IPS DF 4.7 (cell line): ENCODE results near the gene HOMER2.
"Not testable (repeated sequence)": the region's sequence is repeated elsewhere in the genome, so short reads cannot be mapped to it uniquely, and the experiment has no call there.

ENCODE experiments used
- DNase-seq: peaks from one replicate; pipeline ENCODE4 v3.0.0-alpha.2; 2013; ENCODE audit warnings: low spot score; ENCODE audit errors: extremely low read depth

HOMER2 gene

DNA sequence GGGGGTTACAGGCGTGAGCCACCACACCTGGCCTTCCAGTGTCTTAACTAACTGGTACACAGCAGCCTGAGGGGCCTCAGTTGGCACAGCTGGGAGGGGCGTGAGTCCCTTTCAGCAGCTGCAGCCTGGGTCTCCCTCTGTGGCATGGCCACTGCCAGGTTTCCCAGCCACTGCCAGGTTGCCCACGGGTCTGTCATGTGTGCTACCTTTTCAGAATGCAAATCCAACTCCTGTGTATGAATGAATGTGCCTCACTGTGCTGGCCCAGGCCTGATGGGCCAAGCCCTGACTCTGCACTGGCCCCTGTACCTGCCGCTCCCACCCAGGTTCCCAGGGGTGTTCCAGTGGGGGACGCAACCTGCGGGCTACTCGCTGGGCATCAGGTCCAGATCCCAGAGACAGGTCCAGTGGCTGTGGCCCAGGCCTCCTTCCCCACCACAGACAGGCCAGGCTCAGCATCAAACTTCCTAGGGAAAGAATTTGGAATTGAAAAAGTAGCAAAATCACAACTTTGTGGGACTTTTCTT lies 117.1 kb downstream of the HOMER2 start:
- DNase-seq: no peak

DNA sequence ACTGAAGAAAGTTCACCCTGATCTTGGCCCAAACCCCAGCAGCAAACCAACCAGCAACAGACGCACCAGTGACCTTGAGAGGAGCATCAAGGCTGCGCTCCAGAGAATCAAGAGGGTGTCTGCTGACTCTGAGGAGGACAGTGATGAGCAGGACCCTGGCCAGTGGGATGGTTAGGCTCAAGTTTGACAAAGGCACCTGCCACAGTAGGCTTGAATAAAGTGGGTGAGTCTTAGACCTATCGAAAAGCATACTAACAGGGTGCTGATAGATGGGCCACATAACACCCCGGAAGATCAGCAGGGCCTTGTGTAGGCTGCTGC lies 119.2 kb downstream of the HOMER2 start:
- DNase-seq: no peak

DNA sequence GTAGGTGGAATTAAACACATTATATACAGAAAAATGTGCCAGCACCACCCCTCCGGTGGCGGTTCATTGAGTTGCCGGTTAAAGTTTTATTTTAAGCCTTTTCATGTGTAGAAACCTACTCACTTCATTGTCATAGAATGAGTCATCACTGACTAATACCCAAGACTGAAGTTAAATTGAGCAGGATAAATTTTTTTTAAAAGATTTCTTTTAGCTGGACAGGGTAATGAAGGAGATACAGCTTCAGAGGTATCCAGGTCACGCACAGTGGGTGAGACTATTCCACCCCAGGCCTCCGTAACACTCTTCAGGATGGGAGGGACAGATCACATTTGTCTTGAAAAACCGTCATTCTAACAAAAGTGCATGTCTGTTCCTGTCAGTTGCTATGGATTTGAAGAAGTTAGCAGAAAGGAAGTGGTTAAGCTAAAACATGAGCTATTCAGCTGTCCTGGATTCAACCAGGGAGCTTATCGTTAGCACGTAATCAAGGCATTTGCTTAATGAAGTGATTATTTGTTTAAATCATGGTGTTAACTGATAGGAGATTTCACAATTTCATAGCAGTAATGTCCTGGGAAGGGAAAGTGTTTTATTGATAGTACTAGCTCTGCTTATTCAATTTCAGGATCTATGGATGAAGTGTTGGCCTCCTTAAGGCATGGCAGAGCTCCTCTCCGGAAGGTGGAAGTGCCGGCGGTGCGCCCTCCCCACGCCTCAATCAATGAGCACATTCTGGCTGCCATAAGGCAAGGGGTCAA lies 119.7 kb downstream of the HOMER2 start:
- DNase-seq: no peak

DNA sequence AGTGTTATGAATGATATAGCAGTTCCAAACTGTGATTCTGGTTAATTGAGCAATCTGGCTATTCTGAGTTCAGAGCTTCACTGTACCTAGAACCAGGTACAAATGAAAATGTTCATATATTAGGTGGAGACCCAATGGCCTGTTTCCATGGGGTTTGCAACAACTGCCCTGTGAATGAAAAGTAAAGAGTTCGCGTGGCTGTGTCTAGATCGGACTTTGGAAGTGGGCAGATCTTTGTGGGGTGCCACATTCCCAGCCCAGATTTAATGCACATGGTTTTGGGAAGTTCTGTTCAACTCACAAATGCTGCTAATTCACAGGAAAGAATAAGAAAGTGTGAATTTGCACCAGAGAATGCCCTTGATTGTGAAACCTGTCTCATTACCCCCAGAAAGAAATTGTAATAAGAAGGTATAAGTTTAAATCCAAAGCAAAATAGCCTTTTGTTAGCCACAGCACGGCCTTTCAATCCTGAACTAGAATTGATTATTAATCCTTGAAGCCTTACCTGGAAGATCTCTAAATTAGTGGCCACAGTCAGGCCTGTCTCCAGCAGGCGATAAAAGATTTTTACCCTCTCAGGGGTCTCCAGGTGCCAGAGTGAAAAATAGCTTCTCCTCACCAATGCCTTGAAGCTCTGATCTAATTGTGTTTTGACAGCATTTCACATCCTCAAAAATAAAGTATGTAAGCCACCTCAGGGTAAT lies 120.5 kb downstream of the HOMER2 start:
- no peak for DNase-seq

DNA sequence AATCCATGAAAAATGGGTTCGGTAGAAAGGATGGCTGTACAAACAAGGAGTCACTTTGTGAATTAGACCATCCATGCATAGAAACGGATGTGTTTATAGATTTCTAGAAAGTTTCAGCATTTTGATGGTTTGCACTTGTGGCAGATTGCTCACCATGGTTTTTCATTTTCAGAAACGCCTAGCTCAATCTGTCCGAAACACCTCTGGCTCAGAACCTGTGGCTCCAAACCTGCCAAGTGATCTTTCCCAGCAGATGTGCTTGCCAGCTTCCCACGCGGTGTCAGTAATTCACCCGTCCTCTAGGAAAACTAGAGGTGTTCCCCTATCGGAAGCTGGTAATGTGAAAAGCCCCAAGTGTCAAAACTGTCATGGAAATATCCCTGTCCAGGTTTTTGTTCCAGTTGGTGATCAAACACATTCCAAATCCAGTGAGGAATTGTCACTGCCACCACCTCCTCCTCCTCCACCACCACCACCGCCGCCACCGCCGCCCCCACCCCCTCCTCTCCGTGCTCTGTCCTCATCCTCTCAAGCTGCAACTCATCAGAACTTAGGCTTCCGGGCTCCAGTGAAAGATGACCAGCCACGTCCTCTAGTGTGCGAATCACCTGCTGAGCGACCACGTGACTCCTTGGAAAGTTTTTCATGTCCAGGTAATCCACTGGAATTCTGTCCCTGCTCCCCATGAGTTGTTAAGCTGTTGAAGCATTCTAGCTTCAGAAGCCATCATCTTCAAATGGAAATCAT lies 121.9 kb downstream of the HOMER2 start:
- no peak for DNase-seq

DNA sequence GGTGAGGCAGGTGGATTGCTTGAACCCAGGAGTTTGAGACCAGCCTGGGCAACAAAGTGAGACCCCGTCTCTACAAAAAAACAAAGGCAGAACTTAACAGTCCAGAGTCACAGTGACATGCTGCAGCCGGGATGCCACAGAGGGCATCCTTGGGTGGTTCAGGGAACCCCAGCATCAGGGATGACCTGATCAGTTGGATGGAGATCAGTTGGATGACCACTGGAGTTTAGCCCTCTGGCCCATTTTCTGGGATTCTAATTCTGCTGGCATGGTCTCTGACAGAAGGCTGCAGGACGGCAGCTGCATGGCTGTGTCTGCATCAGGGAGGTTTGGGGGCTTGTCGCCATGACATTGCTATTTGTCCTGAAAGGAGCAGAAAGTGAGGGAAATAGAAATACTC lies 123.3 kb downstream of the HOMER2 start:
- no peak for DNase-seq

DNA sequence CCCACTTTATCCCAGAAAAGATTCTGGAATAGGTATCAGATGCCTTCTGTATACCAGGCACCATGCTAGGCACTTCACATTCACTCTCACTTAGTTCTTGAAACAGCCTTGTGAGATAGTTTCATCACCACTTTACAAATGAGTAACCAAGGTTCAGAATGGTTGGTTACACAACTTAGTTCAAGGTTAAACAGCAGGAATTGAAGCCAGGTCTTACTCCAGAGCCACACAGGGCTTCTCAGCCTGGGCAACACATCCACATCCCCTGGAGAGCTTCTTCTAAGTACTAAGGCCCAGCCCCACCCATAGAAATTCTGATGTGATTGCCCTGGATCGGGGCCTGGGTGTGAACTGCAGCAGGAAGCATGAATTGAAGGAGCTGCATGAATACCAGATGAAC lies 124.4 kb downstream of the HOMER2 start:
- DNase-seq: no peak

DNA sequence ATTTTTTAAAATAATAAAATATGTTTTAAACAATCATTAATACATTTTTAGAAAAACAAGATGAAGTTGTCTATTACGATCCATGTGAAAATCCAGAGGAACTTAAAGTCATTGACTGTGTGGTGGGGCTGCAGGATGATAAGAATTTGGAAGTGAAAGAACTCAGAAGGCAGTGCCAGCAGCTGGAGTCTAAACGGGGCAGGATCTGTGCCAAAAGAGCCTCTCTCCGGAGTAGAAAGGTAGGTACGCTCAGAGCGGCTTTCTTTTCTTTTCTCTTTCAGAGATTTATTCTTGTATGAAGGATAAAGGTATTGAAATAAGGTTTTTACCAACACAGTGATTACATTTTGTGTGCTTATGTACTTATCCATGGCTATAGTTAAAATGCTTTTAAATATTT lies 129.5 kb downstream of the HOMER2 start:
- no peak for DNase-seq

DNA sequence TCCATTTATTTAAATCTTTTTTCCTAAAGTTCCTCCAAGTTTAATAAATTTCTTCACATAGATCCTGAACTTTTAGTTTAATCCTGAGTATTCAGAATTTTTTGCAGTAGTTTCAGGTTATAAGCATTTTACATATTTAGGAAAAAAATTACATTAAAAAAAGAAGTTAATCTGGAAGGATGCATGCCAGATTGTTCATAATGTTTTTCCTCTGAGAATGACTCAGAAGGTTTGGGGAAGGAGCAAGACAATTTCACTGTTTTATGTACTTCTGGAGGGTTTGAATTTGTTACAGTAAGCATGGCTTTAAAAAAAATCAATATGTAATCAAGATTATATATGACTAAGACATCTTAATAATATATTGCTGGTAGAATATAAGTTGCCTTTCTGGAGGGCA lies 130.7 kb downstream of the HOMER2 start:
- DNase-seq: not testable (repeated sequence)

DNA sequence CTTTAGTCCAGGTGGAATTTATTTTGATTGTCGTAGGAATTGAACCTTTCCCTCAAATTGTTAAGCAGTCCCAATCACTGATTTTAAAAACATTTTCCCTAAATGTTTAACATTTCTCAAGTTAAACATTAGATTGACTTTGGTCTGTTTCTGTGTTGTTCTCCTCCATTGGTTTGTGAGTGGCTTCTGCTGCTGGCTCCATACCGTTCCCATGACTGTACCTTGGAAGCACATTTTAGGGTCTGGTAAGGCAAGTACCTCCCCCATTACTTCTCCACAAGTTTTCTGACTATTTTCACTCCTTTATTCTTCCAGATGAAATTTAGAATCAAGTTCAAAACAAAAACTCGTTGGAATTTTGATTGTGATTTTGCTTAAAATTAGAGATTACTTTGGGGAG lies 131.1 kb downstream of the HOMER2 start:
- DNase-seq: not testable (repeated sequence)

DNA sequence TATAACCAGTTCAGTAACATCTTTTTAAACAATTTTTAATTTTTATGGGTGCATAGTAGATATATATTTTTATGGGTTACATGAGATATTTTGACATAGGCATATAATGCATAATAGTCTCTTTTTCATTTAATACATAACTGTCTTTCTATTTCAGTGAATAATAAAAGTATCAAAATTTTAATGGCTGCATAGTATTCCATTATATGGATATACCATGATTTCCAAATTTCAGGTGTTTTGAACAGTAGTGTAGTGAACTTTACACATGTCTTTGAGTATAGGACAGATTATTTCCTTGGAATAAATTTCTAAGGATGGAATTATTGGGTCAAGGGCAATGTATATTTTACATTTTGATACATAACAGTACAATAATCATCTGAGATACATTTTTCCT lies 132.4 kb downstream of the HOMER2 start:
- DNase-seq: no peak

DNA sequence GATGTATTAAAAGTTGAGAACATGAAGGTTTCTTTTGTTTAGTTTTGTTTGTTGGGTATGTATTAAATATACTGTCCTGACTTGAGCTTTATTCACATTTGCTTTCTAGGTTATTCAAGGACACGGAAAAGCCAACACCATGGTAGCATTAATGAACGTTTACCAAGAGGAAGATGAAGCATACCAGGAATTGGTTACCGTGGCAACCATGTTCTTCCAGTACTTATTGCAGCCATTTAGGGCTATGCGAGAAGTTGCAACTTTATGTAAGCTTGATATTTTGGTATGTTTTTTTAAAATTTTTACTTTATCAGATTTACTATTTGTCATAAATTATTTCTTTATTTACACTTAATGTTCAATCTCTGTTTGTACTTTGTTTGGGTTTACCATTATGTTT lies 139.5 kb downstream of the HOMER2 start:
- DNase-seq: no peak

DNA sequence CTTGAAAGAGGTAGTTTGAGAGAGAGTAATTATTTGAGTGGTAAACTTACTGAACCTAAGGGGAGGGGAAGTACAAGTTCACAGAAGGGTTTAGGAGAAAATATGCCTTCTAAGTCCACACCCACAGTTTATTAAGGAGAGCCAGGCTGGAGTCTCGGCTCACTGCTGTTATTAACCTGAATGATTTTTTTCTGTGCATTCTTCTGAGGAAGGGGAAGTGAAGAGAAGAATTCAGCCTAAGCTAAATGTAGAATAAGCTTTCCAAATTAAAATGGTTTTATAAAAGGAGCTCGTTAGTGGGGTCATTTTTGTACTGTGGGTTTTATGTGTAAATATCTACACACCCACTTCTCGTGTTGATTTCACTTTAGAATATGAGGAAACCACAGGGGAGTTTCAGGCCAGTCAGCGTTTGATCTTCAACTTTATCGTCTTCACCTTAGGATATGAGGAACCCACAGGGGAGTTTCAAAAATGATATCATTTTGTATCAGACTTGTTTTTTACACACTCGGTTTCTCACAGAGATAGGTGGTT lies 141.6 kb downstream of the HOMER2 start:
- DNase-seq: no peak

DNA sequence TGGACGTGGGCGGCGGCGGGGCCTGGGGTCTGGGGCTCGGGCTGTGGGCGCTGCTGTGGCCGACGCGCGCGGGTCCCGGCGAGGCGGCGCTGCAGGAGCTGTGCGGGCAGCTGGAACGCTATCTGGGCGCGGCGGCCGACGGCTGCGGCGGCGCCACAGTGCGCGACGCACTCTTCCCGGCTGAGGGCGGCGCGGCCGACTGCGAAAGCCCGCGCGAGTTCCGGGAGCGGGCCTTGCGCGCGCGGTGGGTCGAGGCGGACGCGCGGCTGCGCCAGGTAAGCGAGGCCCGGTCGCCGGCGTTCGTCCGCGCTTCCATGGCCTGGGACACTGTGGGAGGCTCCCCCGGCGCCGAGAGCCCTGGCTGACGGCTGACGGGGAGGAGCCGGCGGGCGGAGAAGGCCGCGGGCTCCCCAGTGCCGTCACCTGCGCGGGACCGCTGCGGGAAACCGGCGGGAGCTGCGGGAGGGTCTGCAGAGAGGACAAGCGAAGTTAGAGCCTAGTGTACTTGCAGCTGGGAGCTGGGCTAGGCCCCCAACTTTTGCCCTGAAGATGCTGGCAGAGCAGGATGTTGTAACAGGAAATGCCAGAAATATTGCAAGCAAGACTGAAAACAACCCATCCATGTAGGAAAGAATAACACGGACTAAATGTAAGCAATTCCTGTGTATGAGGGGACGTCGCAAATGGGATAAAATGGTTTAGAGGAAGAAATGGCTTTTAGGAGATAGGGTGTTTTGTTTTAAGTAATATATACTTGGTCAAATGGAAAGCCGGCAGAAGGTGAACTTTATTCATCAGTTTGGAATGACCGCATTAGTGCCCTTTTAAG lies 142.2 kb downstream of the HOMER2 start:
- DNase-seq: no peak

DNA sequence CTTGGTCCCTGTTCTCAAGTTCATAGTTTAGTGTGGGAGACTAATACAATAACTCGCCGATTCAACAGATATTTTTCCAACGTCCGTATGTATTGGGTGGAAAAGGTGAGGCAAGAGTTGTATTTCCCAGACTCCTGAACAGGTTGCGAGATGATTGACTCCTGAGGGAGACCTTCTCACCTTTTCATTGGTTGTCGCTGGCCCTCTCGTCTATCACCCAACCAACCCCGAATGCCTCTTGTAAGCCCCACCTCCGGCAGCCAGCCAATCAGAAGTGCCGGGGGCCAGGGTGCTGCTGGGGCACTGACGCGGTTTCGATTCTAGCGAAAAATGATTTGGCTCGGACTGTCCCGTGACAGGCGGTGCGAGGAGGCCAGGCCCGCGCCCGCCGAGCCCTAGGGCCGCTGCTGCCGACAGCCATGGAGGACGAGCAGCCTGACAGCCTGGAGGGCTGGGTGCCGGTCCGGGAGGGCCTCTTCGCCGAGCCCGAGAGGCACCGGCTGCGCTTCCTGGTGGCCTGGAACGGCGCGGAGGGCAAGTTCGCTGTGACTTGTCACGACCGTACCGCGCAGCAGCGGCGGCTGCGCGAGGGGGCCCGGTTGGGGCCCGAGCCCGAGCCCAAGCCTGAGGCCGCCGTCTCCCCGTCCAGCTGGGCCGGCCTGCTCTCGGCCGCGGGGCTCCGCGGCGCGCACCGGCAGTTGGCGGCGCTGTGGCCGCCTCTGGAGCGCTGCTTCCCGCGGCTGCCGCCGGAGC lies 143.0 kb downstream of the HOMER2 start, which contains the start of gene WHAMM:
TSS of gene WHAMM (plus strand) at position 321 of the 753 bp plus-strand sequence. CDS start at position 420, 99 bp downstream.
- peak; percentile 89 for DNase-seq

DNA sequence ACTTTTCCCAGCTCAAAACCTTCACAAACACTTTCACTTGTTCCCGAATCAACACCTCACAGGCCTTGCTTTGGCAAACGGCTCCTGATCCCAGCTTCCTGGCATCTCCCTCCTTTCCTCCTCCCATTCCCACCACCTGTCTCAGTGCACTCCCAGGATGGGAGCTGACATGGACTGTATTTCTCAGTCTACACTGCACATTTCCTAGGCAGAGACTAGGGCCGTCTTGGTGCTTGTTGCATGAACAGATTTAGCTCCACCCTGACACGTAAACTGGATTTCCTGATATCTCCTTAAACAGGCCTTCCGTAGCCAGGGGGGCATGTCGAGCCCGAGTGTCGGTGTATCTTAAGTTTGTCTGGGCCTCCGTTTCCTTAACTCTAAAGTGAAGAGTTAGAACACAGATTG lies 143.9 kb downstream of the HOMER2 start:
- no peak for DNase-seq

DNA sequence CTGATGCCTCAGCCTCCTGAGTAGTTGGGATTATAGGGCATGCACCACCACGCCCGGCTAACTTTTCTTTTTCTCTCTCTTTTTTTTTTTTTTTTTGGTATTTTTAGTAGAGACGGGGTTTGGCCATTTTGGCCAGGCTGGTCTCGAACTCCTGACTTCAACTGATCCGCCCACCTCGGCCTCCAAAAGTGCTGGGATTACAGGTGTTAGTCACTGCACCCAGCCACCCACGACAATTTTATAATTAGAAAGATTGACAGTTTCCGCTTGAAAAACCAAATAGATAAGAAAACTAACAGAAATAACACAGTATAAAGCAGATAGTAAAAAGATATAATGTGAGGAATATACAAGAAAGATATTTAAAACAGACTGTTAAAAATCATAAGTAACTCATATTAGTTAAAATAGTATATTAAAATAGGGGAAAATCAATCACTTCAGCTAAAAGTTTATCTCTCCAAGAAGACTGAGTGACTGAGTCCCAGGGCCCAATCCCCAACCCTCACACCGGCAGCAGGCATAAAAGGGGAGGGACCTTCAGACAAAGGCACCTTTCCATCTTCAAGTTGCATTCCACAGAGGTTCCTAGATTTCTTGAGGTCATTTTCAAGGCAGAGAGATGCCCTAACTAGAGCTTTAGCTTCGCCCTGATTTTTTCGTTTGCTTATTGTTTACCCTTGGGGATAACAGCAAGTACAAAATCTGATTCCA lies 144.4 kb downstream of the HOMER2 start:
- DNase-seq: no peak

DNA sequence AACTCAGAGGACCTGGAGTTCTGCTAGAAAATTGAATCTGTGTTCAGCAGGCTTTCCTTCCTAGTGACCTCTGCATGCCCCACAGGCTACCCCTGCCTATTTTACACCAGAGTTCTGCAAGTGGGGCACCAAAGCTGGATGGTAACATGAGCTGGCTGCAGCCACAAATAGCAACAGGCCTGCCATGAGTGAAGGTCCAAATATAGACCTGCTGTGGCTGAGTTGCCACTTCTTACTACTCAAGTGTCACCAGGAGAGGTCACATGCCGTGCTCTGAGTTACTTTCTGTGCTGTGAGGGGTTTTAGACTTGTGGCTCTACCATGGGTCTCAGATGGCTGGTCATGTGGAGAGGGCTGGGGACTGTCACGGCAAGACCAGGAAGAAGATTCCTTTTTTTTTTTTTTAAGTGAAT lies 146.5 kb downstream of the HOMER2 start, which contains the start of gene FSD2:
TSS of gene FSD2 (minus strand) at position 76 of the 413 bp plus-strand sequence. CDS start 18,679 bp downstream, outside the sequence.
- DNase-seq: no peak

DNA sequence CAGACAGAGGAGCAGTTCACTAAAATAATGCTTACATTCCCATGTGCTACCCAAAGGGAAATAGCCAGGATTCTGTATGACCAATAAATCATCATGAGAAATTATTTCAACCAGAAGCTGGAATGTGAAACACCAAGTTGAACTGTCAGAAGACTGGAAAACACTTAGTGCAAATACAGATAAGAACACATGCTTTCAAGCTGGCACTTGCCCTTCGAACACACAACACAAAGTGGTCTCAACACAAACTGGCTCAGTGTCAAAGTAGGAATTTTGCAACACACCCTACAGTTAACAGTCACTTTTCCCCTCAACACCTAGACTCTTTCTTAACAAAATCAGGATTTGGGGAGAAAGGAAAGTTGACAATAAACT lies 148.0 kb downstream of the HOMER2 start:
- DNase-seq: no peak
